T-helper 1 cell treated with Interleukin-12 subunit alpha and Interleukin-12 subunit beta and Interleukin-4 antibody, amounts not matched to agents 30 μg/mL and 1 μg/mL, for 36 hours (primary cell): ENCODE measurements around the gene ARPIN.
"Not testable (repeated sequence)": the region's sequence is repeated elsewhere in the genome, so short reads cannot be mapped to it uniquely, and the experiment has no call there.

Experiments
- H3K27ac Mint-ChIP-seq: one replicate; pipeline ENCODE4 v1.8.0; 2021; ENCODE audit warnings: mild to moderate bottlenecking, mixed read lengths
- H3K27me3 Mint-ChIP-seq: one replicate; pipeline ENCODE4 v1.8.0; 2021; ENCODE audit warnings: low read depth, mixed read lengths
- H3K36me3 Mint-ChIP-seq: one replicate; pipeline ENCODE4 v1.8.0; 2021; ENCODE audit warnings: low read depth, mixed read lengths
- H3K4me1 Mint-ChIP-seq: one replicate; pipeline ENCODE4 v1.8.0; 2021; ENCODE audit warnings: low read depth, mixed read lengths
- H3K4me3 Mint-ChIP-seq: one replicate; pipeline ENCODE4 v1.8.0; 2021; ENCODE audit warnings: mild to moderate bottlenecking, moderate library complexity, mixed read lengths
- H3K9me3 Mint-ChIP-seq: one replicate; pipeline ENCODE4 v1.8.0; 2021; ENCODE audit warnings: mixed read lengths

Gene ARPIN

DNA sequence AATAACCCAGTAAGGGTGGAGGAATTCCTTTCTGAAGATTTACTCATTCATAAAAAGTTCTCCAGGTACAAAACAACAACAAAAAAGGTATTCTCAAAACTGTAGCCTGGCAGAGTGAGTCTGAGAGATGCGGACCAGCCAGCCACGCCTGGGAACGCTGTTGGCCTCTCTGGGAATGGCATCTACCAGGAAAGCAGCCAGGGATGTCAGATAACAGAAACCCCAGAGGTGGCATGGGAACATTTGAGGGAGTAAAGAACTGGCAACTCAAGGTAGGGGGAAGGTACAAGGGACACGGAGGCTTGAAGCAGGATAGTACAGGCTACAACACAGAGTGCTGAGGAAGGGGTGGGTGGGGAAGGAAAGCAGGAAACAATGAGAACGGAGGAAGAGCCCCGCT, 11.9 kb downstream of the ARPIN start:
- Mint-ChIP-seq H3K27me3 (peaks cover 12% of the 10 kb centered on the region), H3K27ac (no peak overlapping the region), H3K4me1 (no peaks in the 10 kb centered on the region), H3K36me3 (no peaks in the 10 kb centered on the region), H3K9me3 (no peaks in the 10 kb centered on the region), H3K4me3 (no peak overlapping the region)

DNA sequence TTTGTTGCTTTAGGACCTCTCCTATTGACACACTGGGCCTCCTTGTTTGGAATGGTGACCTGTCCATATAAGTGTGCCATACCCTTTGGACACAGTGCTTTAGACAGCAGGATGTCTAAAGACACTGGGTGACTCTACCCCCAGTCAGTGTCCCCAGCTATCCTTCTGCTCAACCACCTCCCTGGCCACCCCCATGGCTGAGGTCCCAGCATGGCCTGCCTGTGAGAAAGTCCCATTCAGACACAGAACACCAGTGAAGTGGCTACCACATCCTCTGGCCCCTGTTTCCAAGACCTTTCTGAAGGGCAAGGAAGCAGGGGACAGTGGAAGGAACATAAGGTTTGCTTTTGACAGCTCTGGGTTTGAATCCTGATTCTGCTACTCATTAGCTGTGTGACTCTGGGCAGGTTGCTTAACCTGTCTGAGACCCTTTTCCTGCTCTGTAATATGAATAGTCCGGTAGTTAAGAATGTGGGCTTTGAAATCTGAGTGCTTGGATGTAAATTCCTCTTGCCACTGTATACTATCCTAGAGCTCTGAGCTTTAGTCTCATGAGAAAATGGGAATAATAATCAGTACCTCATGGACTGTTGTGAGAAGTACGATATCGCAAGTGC, 12.7 kb downstream of the ARPIN start:
- Mint-ChIP-seq H3K4me3 (no peak overlapping the region), H3K36me3 (no peaks in the 10 kb centered on the region), H3K27me3 (peaks cover 7% of the 10 kb centered on the region), H3K9me3 (no peaks in the 10 kb centered on the region), H3K27ac (no peak overlapping the region), H3K4me1 (peaks cover 2% of the 10 kb centered on the region)

DNA sequence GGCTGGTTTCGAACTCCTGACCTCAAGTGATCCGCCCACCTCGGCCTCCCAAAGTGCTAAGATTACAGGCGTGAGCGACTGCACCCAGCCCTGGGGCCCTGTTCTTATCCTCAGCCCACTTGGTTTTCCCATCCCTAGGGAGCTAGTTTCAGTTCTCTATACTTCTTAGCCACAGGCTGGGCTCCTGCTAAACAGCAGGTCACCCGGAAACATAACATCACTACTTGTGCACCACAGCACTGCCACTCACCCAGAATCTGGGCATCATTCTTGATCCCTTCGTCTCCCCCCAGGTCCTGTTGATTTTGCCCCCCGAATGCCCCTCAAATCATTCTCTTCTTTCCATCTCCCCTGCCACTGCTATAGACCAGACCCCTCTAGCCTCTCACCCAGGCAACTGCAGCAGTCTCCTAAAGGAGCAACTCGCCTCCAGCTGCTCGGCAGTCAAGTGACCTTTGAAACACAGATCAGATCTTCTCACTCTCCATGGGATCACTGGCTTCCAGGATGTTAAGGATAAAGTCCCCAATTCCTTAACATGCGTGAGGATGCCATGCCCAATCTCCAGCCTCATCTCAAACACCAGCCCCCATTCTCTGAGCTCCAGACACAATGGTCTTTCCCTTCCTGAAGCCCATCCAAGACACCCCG, 13.3 kb downstream of the ARPIN start:
- H3K9me3 Mint-ChIP-seq = no peaks in the 10 kb centered on the region
- H3K4me1 Mint-ChIP-seq = peaks cover 5% of the 10 kb centered on the region
- no peak overlapping the region for H3K4me3 Mint-ChIP-seq

DNA sequence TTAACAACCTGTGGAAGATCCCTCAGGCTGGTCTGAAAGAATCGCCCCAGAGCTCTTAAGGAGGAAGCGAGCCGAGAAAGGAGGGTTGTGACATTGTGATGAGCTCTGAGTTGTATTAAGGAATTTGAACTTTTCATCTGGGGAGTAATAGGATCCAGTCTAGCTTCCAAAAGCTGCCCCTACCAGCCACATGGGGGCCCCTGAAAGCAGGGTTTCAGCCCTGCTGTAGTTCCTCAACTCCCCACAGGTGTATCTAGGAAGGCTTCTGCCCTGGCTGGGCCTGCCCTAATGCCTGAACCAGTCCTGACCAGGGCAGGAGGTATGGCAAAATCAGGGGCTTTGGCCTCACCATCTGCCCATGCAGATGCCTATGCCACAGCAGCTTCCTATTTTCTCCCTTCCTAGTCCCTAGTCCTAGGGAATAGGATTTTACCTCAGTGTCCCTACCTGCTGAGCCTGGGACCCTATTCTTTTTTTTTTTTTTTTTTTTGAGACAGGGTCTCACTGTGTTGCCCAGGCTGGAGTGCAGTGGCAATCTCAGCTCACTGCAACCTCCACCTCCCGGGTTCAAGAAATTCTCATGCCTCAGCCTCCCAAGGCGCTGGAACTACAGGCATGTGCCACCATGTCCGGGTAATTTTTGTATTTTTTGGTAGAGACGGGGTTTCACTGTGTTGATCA, 14.0 kb downstream of the ARPIN start:
- Mint-ChIP-seq H3K36me3 (no peaks in the 10 kb centered on the region), H3K27me3 (peaks cover 7% of the 10 kb centered on the region), H3K4me3 (no peak overlapping the region), H3K27ac (no peak overlapping the region), H3K4me1 (peaks cover 8% of the 10 kb centered on the region), H3K9me3 (no peaks in the 10 kb centered on the region)

More for the DNA sequence above, 13.3 kb downstream of the ARPIN start:
- Mint-ChIP-seq H3K27ac (no peak overlapping the region), H3K36me3 (no peaks in the 10 kb centered on the region), H3K27me3 (peaks cover 7% of the 10 kb centered on the region)

DNA sequence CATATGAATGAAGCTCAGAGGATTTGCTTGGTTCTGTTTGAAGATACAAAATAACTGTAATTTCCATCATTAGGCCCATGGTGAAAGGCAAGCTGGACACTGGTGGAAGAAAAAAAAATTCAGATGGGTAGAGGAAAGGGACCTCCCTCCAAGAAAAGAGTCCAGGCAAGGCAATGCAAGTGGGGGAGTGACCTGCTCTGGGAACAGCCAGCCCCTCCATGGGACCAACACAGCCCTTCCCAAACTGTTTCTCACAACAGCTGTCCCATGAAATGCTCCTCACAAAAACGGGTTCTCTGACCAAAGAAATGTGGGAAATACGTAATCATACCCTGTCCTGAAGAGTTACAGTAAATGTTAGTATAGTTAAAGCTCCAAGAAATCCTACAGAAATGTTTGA, 14.6 kb downstream of the ARPIN start:
- Mint-ChIP-seq H3K4me1 (peaks cover 10% of the 10 kb centered on the region), H3K27me3 (peaks cover 7% of the 10 kb centered on the region), H3K27ac (no peak overlapping the region), H3K9me3 (no peaks in the 10 kb centered on the region), H3K4me3 (no peak overlapping the region), H3K36me3 (no peaks in the 10 kb centered on the region)

DNA sequence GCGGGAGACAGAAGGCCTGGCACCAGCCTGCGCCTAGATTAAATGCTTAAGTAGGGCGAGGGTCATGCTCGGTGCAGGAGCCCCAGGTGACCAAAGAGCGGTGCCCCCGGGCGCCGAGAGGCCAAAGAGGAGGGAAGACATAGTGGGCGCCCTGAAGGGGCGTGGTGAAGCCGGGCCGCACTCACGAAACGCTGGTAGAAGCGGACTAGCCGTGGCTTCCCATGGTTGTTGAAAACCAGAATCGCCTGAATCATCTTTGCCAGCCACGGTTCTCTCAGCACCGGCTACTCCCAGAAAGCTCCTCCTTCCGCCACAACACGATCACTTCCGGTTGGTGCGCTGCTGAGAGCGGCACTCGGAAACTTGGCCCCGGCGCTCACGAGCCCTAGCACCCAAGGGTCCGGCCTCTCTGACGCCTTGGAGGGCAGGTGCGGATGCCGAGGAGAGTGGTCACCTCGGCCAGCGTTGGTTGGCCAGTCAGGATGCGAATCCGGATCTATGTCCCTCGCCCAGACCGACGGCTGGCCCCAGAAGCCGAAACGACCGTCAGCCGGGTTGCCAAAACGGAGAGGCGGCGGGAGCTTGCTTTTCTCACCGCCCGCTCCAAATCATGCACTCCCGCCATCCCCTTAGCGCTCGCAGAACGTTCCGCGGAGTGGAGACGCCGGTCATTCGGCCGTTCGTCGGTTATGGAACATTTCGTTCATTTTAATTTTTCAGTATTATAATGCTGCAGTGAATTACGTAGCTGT, 18.9 kb downstream of the ARPIN start, which contains the start of gene AP3S2:
AP3S2 (minus strand) TSS at position 299 of the 752 bp plus-strand sequence; CDS start at position 254, 45 bp downstream.
- Mint-ChIP-seq H3K4me1 (peaks cover 32% of the 10 kb centered on the region), H3K36me3 (peaks cover 12% of the 10 kb centered on the region), H3K27me3 (no peaks in the 10 kb centered on the region), H3K4me3 (peak within 1 kb of the TSS; percentile 94), H3K9me3 (no peaks in the 10 kb centered on the region), H3K27ac (peak within 1 kb of the TSS; percentile 89)

DNA sequence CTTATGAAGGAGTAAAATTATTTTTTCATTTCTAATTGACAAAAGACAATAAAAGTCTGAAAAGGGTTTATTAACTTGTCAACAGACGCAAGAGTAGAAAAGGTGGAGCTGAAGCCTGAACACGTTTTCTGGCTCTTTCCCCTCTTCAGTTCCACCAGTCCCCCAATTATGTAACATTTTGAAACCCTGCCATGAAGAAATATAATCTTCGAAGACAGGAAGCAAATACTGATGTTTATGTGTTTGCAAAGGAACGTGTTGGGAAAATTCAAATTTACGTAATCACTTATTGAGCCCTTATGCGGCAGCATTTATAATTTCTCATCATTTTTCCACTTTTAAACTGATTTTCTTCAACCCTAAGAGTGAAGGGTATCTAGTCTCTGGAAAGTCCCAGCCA, 19.7 kb downstream of the ARPIN start:
- Mint-ChIP-seq H3K4me1 (peaks cover 35% of the 10 kb centered on the region), H3K27me3 (no peaks in the 10 kb centered on the region), H3K27ac (peak overlapping the region; percentile 89), H3K36me3 (peaks cover 20% of the 10 kb centered on the region), H3K9me3 (no peaks in the 10 kb centered on the region), H3K4me3 (peak overlapping the region; percentile 94)

DNA sequence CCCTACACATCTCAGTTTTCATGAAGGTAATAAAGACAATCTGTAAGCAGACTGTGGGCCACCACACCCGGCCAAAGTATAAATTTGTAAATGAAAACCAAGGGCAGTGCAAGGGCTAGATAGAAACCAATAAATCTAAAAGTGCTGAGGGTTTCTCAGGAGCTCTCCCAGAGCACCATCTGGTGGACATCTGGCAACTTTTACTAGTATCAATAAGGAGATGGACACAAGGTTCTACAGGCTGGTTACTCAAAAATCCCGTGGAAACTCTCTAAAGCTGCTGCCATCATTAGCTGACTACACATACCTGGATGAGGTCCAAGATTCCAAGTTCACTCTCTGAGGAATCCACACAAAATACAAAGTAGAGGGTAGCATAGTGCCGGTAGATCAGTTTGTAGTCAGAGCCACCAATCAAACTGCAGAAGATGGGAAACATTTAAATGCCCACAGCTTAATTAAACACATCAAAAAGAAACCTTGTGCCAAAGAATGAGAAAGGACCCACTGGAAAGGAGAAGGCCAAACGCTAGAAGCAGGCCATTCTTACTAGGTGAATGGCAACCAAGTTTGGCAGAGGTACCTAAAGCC, 24.4 kb downstream of the ARPIN start:
- Mint-ChIP-seq H3K27ac (no peak overlapping the region), H3K36me3 (peaks cover 26% of the 10 kb centered on the region), H3K4me1 (peaks cover 26% of the 10 kb centered on the region), H3K27me3 (no peaks in the 10 kb centered on the region), H3K9me3 (no peaks in the 10 kb centered on the region), H3K4me3 (no peak overlapping the region)

DNA sequence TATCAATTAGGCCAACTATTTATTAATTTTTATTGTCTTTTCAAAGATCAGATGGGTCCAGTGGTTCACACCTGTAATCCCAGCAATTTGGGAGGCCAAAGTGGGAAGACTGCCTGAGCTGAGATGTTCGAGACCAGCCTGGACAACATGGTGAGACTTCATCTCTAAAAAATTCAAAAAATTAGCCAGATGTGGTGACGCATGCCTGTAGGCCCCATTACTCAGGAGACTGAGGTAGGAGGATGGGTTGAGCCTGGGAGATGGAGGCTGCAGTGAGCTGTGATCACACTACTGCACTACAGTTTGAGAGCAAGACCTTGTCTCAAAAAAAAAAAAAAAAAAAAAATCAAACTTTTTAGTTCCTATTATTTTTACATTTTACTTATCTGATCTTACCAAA, 27.1 kb downstream of the ARPIN start:
- H3K9me3 Mint-ChIP-seq = no peaks in the 10 kb centered on the region
- peaks cover 22% of the 10 kb centered on the region for H3K36me3 Mint-ChIP-seq
- H3K27me3 Mint-ChIP-seq = no peaks in the 10 kb centered on the region
- H3K27ac Mint-ChIP-seq = no peak overlapping the region
- peaks cover 8% of the 10 kb centered on the region for H3K4me1 Mint-ChIP-seq
- H3K4me3 Mint-ChIP-seq = no peak overlapping the region

DNA sequence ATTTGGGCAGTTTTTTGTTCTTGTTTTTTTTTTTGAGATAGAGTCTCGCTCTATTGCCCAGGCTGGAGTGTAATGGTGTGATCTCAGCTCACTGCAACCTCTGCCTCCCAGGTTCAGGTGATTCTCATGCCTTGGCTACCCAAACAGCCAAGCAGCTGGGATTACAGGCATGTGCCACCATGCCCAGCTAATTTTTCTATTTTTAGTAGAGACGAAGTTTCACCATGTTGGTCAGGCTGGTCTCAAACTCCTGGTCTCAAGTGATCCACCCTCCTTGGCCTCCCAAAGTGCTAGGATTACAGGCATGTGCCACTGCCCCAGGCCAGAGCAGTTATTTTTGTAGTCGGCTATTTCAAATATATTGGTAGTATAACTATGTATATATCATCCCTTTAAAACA, 27.6 kb downstream of the ARPIN start:
- peaks cover 22% of the 10 kb centered on the region for H3K36me3 Mint-ChIP-seq
- H3K4me3 Mint-ChIP-seq, H3K4me1 Mint-ChIP-seq, H3K27ac Mint-ChIP-seq, H3K27me3 Mint-ChIP-seq, H3K9me3 Mint-ChIP-seq: not testable (repeated sequence)

DNA sequence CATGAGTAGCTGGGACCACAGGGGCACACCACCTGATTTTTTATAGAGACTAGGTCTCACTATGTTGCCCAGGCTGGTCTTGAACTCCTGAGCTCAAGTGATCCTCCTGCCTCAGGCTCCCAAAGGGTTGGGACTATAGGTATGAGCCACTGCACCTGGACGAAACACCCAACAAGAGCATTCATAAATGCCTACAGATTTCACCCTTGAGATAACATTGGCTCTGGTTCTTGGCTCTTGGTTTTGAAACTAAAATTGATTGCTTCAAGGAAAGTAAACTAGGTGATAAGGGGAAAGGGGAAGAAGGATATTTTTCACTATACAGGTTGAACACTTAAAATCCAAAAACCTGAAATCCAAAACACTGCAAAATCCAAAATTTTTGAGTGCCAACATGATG, 29.2 kb downstream of the ARPIN start:
- peaks cover 13% of the 10 kb centered on the region for H3K36me3 Mint-ChIP-seq
- H3K4me1 Mint-ChIP-seq = peaks cover 3% of the 10 kb centered on the region
- H3K27ac Mint-ChIP-seq = no peak overlapping the region
- H3K27me3 Mint-ChIP-seq = no peaks in the 10 kb centered on the region
- no peak overlapping the region for H3K4me3 Mint-ChIP-seq
- H3K9me3 Mint-ChIP-seq = no peaks in the 10 kb centered on the region

DNA sequence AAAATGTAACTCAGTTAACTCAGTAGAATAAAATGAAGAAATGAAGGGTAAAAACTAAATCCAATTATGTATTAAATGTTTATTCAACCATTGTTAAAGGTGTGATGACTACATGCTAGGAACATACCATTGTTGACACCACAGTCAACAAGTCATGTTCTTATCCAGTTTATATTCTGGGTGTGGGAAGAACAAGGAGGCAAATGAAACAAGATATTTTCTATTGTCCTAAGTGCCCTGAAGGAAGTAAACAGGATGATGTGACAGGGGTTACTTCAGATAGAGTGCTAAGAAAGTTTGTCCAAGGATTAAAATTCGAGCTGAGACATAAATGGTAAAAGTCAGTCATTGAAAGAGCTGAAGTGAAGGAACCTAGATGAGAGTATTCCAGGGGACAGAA, 32.0 kb downstream of the ARPIN start:
- H3K9me3 Mint-ChIP-seq = no peaks in the 10 kb centered on the region
- no peaks in the 10 kb centered on the region for H3K4me1 Mint-ChIP-seq
- peaks cover 15% of the 10 kb centered on the region for H3K36me3 Mint-ChIP-seq
- no peaks in the 10 kb centered on the region for H3K27me3 Mint-ChIP-seq
- H3K27ac Mint-ChIP-seq = no peak overlapping the region
- no peak overlapping the region for H3K4me3 Mint-ChIP-seq

DNA sequence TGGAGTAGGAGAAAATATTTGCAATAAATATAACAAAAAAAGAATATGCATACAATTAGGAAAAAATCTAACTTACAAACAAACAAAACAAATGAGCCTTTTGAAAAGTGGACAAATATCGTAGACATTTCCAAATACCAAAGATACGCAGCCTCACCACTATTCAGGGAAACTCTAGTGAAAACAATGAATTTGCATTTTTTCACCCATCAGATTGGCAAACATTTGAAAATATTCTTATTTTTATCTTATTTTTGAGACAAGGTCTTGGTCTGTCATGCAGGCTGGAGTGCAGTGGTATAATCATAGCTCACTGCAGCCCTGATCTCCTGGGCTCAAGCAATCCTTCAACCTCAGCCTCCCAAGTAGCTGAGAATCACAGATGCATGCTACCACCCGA, 34.4 kb downstream of the ARPIN start:
- no peaks in the 10 kb centered on the region for H3K27me3 Mint-ChIP-seq
- no peak overlapping the region for H3K4me3 Mint-ChIP-seq
- H3K4me1 Mint-ChIP-seq = peaks cover 2% of the 10 kb centered on the region
- H3K36me3 Mint-ChIP-seq = peaks cover 19% of the 10 kb centered on the region
- no peak overlapping the region for H3K27ac Mint-ChIP-seq
- no peaks in the 10 kb centered on the region for H3K9me3 Mint-ChIP-seq

DNA sequence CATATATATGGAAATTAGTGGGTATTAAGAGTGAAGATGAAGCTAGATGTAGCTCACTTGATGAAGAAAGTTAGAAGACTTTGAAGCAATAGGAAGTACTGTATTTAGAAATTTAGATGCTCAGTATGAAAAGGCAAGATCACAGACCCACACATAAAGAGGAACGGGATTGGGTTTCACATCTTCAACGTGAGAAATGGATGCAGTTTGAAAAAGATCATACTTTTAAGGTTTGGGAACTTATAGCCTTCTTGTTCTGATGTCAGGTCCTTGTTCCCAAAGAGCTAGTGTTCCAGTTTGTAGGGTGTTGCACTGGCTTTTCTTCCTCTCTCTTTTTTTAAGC, 35.7 kb downstream of the ARPIN start:
- Mint-ChIP-seq H3K4me1 (peaks cover 2% of the 10 kb centered on the region), H3K9me3 (no peaks in the 10 kb centered on the region), H3K27me3 (no peaks in the 10 kb centered on the region), H3K27ac (no peak overlapping the region), H3K36me3 (peaks cover 19% of the 10 kb centered on the region), H3K4me3 (no peak overlapping the region)
